WTC11 (cell line): Measurements from ENCODE around the gene PCED1A. TPM values are rescaled to one million over a fixed set of nuclear protein-coding genes. Genes with fewer than 3 reads are reported as not detected.

ENCODE experiments used
- AR ChIP-seq: fragments of 250-450 bp; sonication (Bioruptor Pico); IDR thresholded peaks from 2 replicates; pipeline ENCODE4 v1.9.0; 2021; ENCODE audit warnings: mild to moderate bottlenecking
- ATF1 ChIP-seq: sonication (generic); formaldehyde crosslinking; IDR thresholded peaks from 2 replicates; pipeline ENCODE4 v1.8.1; 2023; ENCODE audit warnings: mild to moderate bottlenecking, moderate library complexity, missing genetic modification reagents
- ATF3 ChIP-seq: sonication (generic); formaldehyde crosslinking; conservative IDR thresholded peaks from 2 replicates; pipeline ENCODE4 v1.8.1; 2022; ENCODE audit warnings: mild to moderate bottlenecking, missing genetic modification reagents
- E2F4 ChIP-seq: sonication (generic); formaldehyde crosslinking; IDR thresholded peaks from 2 replicates; pipeline ENCODE4 v1.8.1; 2022; ENCODE audit warnings: low read depth, mild to moderate bottlenecking, moderate library complexity, missing genetic modification reagents, borderline replicate concordance
- E2F5 ChIP-seq: sonication (generic); formaldehyde crosslinking; IDR thresholded peaks from 2 replicates; pipeline ENCODE4 v1.8.1; 2022; ENCODE audit warnings: mild to moderate bottlenecking, moderate library complexity, missing genetic modification reagents
- ELF4 ChIP-seq: sonication (generic); formaldehyde crosslinking; IDR thresholded peaks from 2 replicates; pipeline ENCODE4 v1.8.1; 2022; ENCODE audit warnings: low read depth, mild to moderate bottlenecking, moderate library complexity, missing genetic modification reagents
- ESRRA ChIP-seq: sonication (generic); formaldehyde crosslinking; IDR thresholded peaks from 2 replicates; pipeline ENCODE4 v1.8.1; 2022; ENCODE audit warnings: mild to moderate bottlenecking, missing genetic modification reagents, borderline replicate concordance
- ETV6 ChIP-seq: sonication (generic); formaldehyde crosslinking; IDR thresholded peaks from 2 replicates; pipeline ENCODE4 v1.8.1; 2022; ENCODE audit warnings: mild to moderate bottlenecking, missing genetic modification reagents
- FOXP1 ChIP-seq: sonication (generic); formaldehyde crosslinking; IDR thresholded peaks from 2 replicates; pipeline ENCODE4 v1.8.0; 2022; ENCODE audit warnings: missing genetic modification reagents, mild to moderate bottlenecking, moderate library complexity, borderline replicate concordance
- GABPB1 ChIP-seq: sonication (generic); formaldehyde crosslinking; IDR thresholded peaks from 2 replicates; pipeline ENCODE4 v1.8.1; 2023; ENCODE audit warnings: mild to moderate bottlenecking, missing genetic modification reagents
- JUN ChIP-seq: sonication (generic); formaldehyde crosslinking; IDR thresholded peaks from 2 replicates; pipeline ENCODE4 v1.8.0; 2023; ENCODE audit warnings: mild to moderate bottlenecking, missing genetic modification reagents
- NFYB ChIP-seq: sonication (generic); formaldehyde crosslinking; conservative IDR thresholded peaks from 2 replicates; pipeline ENCODE4 v1.8.0; 2022; ENCODE audit warnings: low read depth, missing genetic modification reagents
- NR1H2 ChIP-seq: sonication (generic); formaldehyde crosslinking; IDR thresholded peaks from 2 replicates; pipeline ENCODE4 v1.9.0; 2021; ENCODE audit warnings: mild to moderate bottlenecking, moderate library complexity, missing genetic modification reagents
- NR3C1 ChIP-seq: sonication (generic); formaldehyde crosslinking; conservative IDR thresholded peaks from 2 replicates; pipeline ENCODE4 v1.8.1; 2023; ENCODE audit warnings: low read depth, mild to moderate bottlenecking, missing genetic modification reagents
- PREB ChIP-seq: sonication (generic); formaldehyde crosslinking; IDR thresholded peaks from 2 replicates; pipeline ENCODE4 v1.8.1; 2022; ENCODE audit warnings: mild to moderate bottlenecking, missing genetic modification reagents, moderate library complexity, borderline replicate concordance
- RELA ChIP-seq: sonication (generic); formaldehyde crosslinking; IDR thresholded peaks from 2 replicates; pipeline ENCODE4 v1.8.1; 2022; ENCODE audit warnings: missing genetic modification reagents, mild to moderate bottlenecking, borderline replicate concordance
- RORB ChIP-seq: fragments of 250-450 bp; sonication (Bioruptor Pico); IDR thresholded peaks from 2 replicates; pipeline ENCODE4 v1.9.0; 2021; ENCODE audit warnings: mild to moderate bottlenecking
- SOX15 ChIP-seq: fragments of 250-450 bp; sonication (Bioruptor Pico); IDR thresholded peaks from 2 replicates; pipeline ENCODE4 v1.9.0; 2021; ENCODE audit warnings: mild to moderate bottlenecking
- TEAD1 ChIP-seq: sonication (generic); formaldehyde crosslinking; IDR thresholded peaks from 2 replicates; pipeline ENCODE4 v1.8.0; 2022; ENCODE audit warnings: mild to moderate bottlenecking, missing genetic modification reagents
- TEAD4 ChIP-seq: sonication (generic); formaldehyde crosslinking; IDR thresholded peaks from 2 replicates; pipeline ENCODE4 v1.8.0; 2022; ENCODE audit warnings: mild to moderate bottlenecking, missing genetic modification reagents
- USF1 ChIP-seq: sonication (generic); formaldehyde crosslinking; IDR thresholded peaks from 2 replicates; pipeline ENCODE4 v1.8.0; 2022; ENCODE audit warnings: mild to moderate bottlenecking, missing genetic modification reagents
- USF2 ChIP-seq: sonication (generic); formaldehyde crosslinking; IDR thresholded peaks from 2 replicates; pipeline ENCODE4 v1.8.1; 2023; ENCODE audit warnings: mild to moderate bottlenecking, missing genetic modification reagents, moderate library complexity
- ZBTB21 ChIP-seq: sonication (generic); formaldehyde crosslinking; IDR thresholded peaks from 2 replicates; pipeline ENCODE4 v1.8.1; 2023; ENCODE audit warnings: mild to moderate bottlenecking, missing genetic modification reagents, borderline replicate concordance
- ZBTB43 ChIP-seq: sonication (generic); formaldehyde crosslinking; IDR thresholded peaks from 2 replicates; pipeline ENCODE4 v1.8.1; 2023; ENCODE audit warnings: mild to moderate bottlenecking, missing genetic modification reagents
- ZNF121 ChIP-seq: sonication (generic); formaldehyde crosslinking; IDR thresholded peaks from 2 replicates; pipeline ENCODE4 v1.8.0; 2023; ENCODE audit warnings: missing genetic modification reagents
- ZNF138 ChIP-seq: sonication (generic); formaldehyde crosslinking; conservative IDR thresholded peaks from 2 replicates; pipeline ENCODE4 v1.8.1; 2022; ENCODE audit warnings: mild to moderate bottlenecking, moderate library complexity, missing genetic modification reagents
- ZNF317 ChIP-seq: sonication (generic); formaldehyde crosslinking; IDR thresholded peaks from 2 replicates; pipeline ENCODE4 v1.8.1; 2023; ENCODE audit warnings: low read depth, mild to moderate bottlenecking, moderate library complexity, missing genetic modification reagents, borderline replicate concordance
- ZNF416 ChIP-seq: fragments of 250-450 bp; sonication (Bioruptor Pico); IDR thresholded peaks from 2 replicates; pipeline ENCODE4 v1.9.0; 2021; ENCODE audit warnings: mild to moderate bottlenecking, inconsistent platforms
- ZNF423 ChIP-seq: fragments of 250-450 bp; sonication (Bioruptor Pico); IDR thresholded peaks from 2 replicates; pipeline ENCODE4 v2.1.2; 2022; ENCODE audit warnings: mild to moderate bottlenecking, moderate library complexity
- ZNF671 ChIP-seq: fragments of 250-450 bp; sonication (Bioruptor Pico); IDR thresholded peaks from 2 replicates; pipeline ENCODE4 v1.8.0; 2021; ENCODE audit warnings: mild to moderate bottlenecking
- total RNA-seq: library from RNA; stranded (reverse); gene quantifications from 3 replicates; pipeline ENCODE4 v1.2.3, GENCODE V29; 2021

The PCED1A gene
- total RNA-seq, 1 experiment from 2014 or later, result 19.7 TPM

GRCh38 chr20:2840138-2840966 is at the start of gene PCED1A, which contains the start of gene VPS16 (continued):
- TF ChIP-seq ZBTB21 (CRISPR knock-in tag) (peak; percentile 48; the same call in 1 of the 2 replicates), USF2 (CRISPR knock-in tag) (peak; percentile 99), RELA (CRISPR knock-in tag) (peak; percentile 86; the same call in 1 of the 2 replicates), NR1H2 (CRISPR knock-in tag) (peak; percentile 59), NR3C1 (CRISPR knock-in tag) (peak; percentile 77; the same call in 1 of the 2 replicates), ESRRA (CRISPR knock-in tag) (peak; percentile 71), JUN (CRISPR knock-in tag) (peak; percentile 83), AR (CRISPR knock-in tag) (no peak), ZBTB43 (CRISPR knock-in tag) (peak; percentile 90; the same call in 1 of the 2 replicates), ETV6 (CRISPR knock-in tag) (peak; percentile 85), ZNF423 (no peak), ZNF138 (peak; percentile 71), RORB (CRISPR knock-in tag) (no peak), FOXP1 (CRISPR knock-in tag) (peak; percentile 83; the same call in 1 of the 2 replicates), NFYB (CRISPR knock-in tag) (0 out of 2 replicates have a peak, but pooled peaks have one; percentile 16), TEAD4 (no peak), ATF3 (CRISPR knock-in tag) (0 out of 2 replicates have a peak, but pooled peaks have one; percentile 8), E2F4 (CRISPR knock-in tag) (peak; percentile 25; the same call in 1 of the 2 replicates), ATF1 (CRISPR knock-in tag) (0 out of 2 replicates have a peak, but pooled peaks have one; percentile 64), E2F5 (CRISPR knock-in tag) (peak; percentile 81), ZNF317 (CRISPR knock-in tag) (0 out of 2 replicates have a peak, but pooled peaks have one; percentile 51), ZNF416 (CRISPR knock-in tag) (peak; percentile 67; the same call in 1 of the 2 replicates), TEAD1 (CRISPR knock-in tag) (peak; percentile 91), ZNF121 (CRISPR knock-in tag) (0 out of 2 replicates have a peak, but pooled peaks have one; percentile 16), GABPB1 (CRISPR knock-in tag) (peak; percentile 86), SOX15 (CRISPR knock-in tag) (no peak), USF1 (peak; percentile 99), ELF4 (CRISPR knock-in tag) (peak; percentile 81; the same call in 1 of the 2 replicates), ZNF671 (no peak), PREB (CRISPR knock-in tag) (peak; percentile 58; the same call in 1 of the 2 replicates)
- TF ChIP-seq, all 79 proteins: peak for 36
